Measurements from ENCODE around the gene PLOD1.
"Not testable (repeated sequence)": the region's sequence is repeated elsewhere in the genome, so short reads cannot be mapped to it uniquely, and the experiment has no call there.

Gene PLOD1

DNA sequence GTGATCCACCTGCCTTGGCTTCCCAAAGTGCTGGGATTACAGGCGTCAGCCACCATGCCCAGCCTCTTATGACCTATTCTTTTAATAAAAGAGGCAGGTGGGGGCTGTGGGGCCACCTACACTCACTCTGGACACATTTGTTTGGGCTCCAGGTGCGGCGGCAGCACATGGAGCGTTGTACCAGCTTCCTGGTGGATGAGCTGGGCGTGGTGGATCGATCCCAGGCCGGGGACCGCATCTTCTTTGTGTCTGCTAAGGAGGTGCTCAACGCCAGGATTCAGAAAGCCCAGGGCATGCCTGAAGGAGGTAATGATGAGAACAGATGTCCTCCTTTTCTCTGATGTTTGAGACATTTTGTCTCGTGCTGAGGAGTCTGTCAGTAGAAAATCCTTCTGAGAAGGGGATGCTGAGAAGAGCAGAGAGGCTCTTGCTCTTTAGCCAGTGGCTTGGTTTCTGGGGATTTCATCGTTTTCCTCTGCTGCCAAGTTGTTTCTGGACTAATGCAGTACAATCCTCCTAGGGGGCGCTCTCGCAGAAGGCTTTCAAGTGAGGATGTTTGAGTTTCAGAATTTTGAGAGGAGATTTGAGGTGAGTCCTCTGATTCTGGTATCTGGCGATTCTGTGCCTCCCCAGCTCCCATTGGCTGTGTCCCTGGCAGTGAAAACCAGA, 66.9 kb downstream of the PLOD1 start:
- no peak for FAIRE-seq
- peak; percentile 19 for DNase-seq (ENCODE audit: insufficient read length, low spot score)

- FAIRE-seq (no peak), DNase-seq (ENCODE audit: insufficient read length, low spot score) (no peak)
These were observed 67.5 kb downstream of the PLOD1 start for GRCh38 chr1:12001996-12002493.

- FAIRE-seq = no peak
These were observed 69.2 kb downstream of the PLOD1 start for GRCh38 chr1:12003762-12004161.

DNA sequence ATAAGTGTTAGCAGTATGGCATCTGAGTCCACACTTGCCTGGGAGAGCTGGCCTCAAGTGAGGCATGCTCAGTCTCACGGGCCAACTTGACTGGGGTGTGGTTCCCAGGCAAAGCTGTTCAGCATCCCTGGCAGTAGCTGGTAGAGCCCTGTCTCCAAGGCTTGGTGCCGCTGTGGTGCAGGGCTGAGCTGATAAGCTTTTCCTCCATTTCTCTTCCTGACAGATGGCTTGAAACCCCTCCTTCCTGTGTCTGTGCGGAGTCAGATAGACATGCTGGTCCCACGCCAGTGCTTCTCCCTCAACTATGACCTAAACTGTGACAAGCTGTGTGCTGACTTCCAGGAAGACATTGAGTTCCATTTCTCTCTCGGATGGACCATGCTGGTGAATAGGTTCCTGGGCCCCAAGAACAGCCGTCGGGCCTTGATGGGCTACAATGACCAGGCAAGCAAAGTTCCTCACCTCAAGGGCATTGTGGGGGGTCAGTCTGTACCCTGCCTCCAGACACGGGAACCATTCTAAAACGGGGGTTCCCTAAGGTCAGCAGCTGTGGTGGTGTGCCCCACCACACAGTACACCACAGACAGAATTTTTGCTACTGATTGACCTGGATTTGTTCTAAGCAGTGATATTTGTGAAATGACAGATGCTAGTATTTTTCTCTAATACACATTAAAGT, 71.1 kb downstream of the PLOD1 start:
- no peak for DNase-seq (ENCODE audit: insufficient read length, low spot score)
- no peak for FAIRE-seq

More at GRCh38 chr1:12003762-12004161, 69.2 kb downstream of the PLOD1 start:
- DNase-seq (ENCODE audit: insufficient read length, low spot score) = no peak

GRCh38 chr1:12006167-12006921, 71.8 kb downstream of the PLOD1 start:
- no peak for FAIRE-seq
- DNase-seq (ENCODE audit: insufficient read length, low spot score) = no peak

- FAIRE-seq (no peak), DNase-seq (ENCODE audit: insufficient read length, low spot score) (no peak)
These were observed 72.7 kb downstream of the PLOD1 start for GRCh38 chr1:12007204-12007603.

DNA sequence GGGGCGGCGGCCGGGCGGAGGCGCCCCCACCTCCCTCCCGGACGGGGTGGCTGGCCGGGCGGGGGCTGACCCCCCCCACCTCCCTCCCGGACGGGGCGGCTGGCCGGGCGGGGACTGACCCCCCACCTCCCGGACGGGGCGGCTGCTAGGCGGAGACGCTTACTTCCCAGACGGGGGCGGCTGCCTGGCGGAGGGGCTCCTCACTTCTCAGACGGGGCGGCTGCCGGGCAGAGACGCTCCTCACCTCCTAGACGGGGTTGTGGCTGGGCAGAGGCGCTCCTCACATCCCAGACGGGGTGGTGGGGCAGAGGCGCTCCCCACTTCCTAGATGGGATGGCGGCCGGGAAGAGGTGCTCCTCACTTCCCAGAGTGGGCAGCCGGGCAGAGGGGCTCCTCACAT, 73.8 kb downstream of the PLOD1 start:
- not testable (repeated sequence) for FAIRE-seq

GRCh38 chr1:12009318-12009947, 74.9 kb downstream of the PLOD1 start:
- DNase-seq (ENCODE audit: insufficient read length, low spot score) (no peak), FAIRE-seq (no peak)

More for the DNA sequence above, 73.8 kb downstream of the PLOD1 start:
- DNase-seq (ENCODE audit: insufficient read length, low spot score) = not testable (repeated sequence)

- FAIRE-seq (no peak), DNase-seq (ENCODE audit: insufficient read length, low spot score) (no peak)
These were observed 76.4 kb downstream of the PLOD1 start for GRCh38 chr1:12010746-12011570.

- DNase-seq (ENCODE audit: insufficient read length, low spot score) = no peak
- FAIRE-seq = no peak
These were observed 77.5 kb downstream of the PLOD1 start for GRCh38 chr1:12011998-12012397.

GRCh38 chr1:12012560-12013316, 78.2 kb downstream of the PLOD1 start:
- DNase-seq (ENCODE audit: insufficient read length, low spot score) = no peak
- FAIRE-seq = no peak

DNA sequence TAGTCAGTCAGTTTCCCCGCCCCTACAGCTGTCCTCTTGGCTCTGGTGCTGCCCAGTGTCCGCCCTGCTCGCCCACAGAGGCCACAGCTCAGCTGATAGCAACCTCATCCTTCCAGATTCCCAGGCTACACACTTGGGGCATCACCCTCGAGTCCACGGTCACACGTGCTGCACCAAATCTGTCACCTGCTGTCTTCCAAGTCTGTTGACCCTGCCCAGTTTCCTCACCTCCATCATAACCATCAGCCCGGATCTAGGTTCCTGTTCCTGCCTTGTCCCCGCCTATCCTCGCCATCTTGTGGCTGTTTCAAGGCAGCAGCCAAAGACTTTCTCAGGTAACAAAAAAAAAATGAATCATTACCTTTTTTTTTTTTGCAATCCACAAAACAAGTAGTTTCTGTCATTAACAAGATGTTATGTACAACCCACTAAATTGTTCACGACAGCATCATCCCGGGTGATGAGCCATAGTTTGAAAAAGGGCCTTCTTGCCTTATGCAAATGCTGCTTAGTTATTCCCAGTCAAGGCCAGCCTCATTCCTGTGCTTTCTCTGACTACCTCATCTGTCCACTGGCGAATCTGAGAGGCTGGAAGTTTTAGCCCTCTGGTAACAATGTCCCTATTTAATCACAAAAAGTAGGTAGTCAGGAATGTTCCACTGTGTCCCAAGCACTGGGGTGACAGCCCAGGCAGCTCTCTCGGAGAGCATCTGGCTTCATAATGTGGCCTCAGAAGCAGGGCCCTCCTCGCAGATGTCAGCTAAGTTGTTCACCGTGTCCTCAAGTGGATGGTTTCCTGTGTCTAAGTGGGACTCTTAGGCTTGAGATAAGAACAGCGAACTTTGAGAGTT, 79.8 kb downstream of the PLOD1 start:
- no peak for FAIRE-seq
- peak; percentile 18 for DNase-seq (ENCODE audit: insufficient read length, low spot score)

DNA sequence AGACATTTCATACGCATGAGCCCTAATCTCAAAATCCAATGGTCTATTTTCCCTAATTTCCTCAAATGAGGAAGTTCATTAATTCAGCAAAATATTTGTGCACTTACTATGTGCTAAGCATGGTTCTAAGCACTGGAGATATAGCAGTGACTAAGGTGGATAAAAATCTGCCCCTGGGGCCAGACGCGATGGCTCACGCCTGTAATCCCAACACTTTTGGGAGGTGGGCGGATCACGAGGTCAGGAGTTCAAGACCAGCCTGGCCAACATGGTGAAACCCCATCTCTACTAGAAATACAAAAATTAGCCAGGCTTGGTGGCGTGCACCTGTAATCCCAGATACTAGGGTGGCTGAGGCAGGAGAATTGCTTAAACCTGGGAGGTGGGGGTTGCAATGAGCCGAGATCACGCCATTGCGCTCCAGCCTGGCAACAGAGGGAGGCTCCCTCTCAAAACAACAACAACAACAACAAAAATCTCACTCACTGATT, 80.5 kb downstream of the PLOD1 start:
- DNase-seq (ENCODE audit: insufficient read length, low spot score) (peak; percentile 13), FAIRE-seq (no peak)

DNA sequence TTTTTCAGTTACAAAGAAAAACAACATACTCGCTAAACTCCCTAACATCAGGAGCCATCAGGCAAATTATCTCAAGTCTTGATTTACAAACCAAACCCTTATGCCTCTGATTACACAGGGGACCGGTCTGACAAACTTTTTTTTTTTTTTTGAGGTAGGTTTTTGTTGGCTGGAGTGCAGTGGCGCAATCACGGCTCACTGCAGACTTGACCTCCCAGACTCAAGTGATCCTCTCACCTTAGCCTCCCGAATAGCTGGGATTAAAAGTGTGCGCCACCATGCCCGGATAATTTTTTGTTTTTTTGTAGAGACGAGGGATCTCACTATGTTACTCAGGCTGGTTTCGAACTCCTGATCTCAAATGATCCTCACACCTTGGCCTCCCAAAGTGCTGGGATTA, 81.0 kb downstream of the PLOD1 start:
- FAIRE-seq (no peak), DNase-seq (ENCODE audit: insufficient read length, low spot score) (no peak)

- DNase-seq (ENCODE audit: insufficient read length, low spot score) (no peak), FAIRE-seq (no peak)
These were observed 81.7 kb downstream of the PLOD1 start for GRCh38 chr1:12016182-12016581.

DNA sequence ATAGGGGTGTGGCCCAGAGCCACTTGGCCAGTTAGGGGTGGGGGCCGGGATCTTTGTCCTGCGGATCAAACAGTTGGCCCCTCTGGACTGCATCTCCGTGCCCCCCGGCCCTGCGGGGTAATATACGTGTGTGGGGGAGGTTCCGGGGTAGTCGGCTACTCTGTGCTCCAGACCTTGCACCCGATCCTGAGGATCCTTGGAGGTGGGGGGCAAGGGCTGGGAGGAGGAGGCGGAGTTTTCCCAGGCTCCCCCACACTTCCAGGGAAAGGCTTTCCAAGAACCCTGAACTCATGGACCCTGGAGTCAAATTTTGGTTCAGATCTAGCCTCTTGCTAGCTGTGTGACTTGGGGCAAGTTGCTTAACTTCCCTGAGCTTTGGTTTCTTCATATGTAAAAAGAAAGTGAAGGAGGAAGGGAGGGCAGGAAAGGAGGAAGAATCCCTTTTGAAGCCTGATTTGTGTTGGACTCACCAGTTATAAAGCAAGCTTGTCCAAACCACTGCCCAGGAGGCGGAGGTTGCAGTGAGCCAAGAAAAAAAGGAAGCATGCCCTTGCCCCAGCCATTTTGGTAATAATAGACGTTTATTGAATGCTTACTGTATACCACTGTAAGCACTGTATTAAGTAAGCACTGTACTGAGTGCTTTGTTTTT, 85.5 kb downstream of the PLOD1 start:
- FAIRE-seq = no peak
- no peak for DNase-seq (ENCODE audit: insufficient read length, low spot score)

DNA sequence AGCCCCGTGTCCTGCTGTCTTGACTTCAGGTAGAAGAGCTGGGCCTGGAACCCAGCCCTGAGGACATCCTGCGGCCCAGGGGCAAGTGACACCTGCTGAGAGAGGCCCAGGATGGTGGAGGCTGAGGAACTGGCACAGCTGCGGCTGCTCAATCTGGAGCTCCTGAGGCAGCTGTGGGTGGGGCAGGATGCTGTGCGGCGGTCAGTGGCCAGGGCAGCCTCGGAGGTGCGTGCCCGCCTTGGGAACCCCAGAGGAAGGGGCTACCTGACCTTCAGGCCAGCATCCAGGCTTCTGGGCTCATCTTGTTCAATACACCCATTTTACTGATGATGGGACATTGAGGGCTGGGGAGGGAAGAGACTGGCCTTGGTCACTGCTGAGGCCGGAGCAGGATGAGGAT, 87.1 kb downstream of the PLOD1 start:
- FAIRE-seq (no peak), DNase-seq (ENCODE audit: insufficient read length, low spot score) (no peak)

GRCh38 chr1:12022036-12022435, 87.5 kb downstream of the PLOD1 start:
- DNase-seq (ENCODE audit: insufficient read length, low spot score) = no peak
- no peak for FAIRE-seq

All from HTR-8/SVneo (cell line).